ENCODE data around the gene GAPVD1.

Gene GAPVD1

DNA sequence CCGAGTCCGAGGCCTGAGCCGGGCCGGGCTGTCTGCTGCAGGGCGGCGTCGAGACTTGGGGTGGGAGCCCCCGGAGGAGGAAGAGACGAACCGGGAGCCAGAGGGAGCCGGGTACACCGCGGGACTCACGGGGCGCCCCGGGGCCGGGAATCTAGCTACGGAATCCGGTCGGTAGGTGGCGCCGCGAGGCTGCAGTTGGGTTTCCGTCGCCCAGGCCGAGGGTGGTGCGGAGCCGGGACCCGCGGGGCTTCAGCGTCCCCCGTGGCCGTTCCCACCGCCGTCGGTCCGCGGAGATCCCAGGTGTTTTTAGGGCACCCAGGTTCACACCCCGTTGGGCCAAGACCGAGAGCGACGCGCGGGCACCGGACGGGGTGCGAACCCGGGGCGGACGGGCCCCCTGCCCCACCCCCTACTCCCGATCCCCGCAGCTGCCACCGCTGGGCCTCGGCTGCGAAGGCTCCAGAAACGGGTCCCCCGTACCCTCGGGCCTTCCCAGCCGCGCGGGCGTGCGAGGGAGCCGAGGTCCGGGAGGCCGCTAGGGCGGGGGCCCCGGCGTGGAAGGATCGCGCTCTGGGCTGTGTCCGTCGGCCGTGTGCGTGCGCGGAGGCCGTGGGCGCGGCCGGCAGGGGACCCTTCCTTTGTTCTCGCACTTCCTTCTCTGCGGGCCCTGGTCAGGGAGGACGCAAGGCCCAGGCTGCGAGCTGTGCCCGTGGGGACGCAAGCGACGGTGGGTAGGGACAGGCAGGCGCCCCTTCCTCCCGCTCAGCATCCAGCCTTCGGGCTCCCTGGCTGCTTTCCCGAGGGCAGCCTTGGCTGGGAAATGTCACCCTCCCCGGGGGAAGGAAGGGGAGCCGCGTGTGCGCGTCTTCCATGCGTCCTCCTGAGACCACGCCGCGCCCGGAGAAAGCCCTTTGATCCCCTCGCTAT is 146.6 kb downstream of the GAPVD1 start:
- H3K36me3 ChIP-seq = no peaks in the 10 kb centered on the region
- peaks cover 9 to 13% of the 10 kb centered on the region in 2 experiments for H3K4me1 ChIP-seq (ENCODE audit: control insufficient read depth in 1 of 2, insufficient read depth in 1 of 2, low read depth in 1 of 2, low read length in 1 of 2)
- H3K9me3 ChIP-seq = no peaks in the 10 kb centered on the region
- TF ChIP-seq, protein P1, sequence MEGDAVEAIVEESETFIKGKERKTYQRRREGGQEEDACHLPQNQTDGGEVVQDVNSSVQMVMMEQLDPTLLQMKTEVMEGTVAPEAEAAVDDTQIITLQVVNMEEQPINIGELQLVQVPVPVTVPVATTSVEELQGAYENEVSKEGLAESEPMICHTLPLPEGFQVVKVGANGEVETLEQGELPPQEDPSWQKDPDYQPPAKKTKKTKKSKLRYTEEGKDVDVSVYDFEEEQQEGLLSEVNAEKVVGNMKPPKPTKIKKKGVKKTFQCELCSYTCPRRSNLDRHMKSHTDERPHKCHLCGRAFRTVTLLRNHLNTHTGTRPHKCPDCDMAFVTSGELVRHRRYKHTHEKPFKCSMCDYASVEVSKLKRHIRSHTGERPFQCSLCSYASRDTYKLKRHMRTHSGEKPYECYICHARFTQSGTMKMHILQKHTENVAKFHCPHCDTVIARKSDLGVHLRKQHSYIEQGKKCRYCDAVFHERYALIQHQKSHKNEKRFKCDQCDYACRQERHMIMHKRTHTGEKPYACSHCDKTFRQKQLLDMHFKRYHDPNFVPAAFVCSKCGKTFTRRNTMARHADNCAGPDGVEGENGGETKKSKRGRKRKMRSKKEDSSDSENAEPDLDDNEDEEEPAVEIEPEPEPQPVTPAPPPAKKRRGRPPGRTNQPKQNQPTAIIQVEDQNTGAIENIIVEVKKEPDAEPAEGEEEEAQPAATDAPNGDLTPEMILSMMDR (IDR thresholded peaks at IDR 0.05) = peak; percentile 44
- no peak overlapping the region for H3K27ac ChIP-seq
- H3K27me3 ChIP-seq = peaks cover 52% of the 10 kb centered on the region
- H3K4me3 ChIP-seq (ENCODE audit: low read depth in 1 of 2, low read length in 1 of 2) = peak overlapping the region; percentile 57 to 62

DNA sequence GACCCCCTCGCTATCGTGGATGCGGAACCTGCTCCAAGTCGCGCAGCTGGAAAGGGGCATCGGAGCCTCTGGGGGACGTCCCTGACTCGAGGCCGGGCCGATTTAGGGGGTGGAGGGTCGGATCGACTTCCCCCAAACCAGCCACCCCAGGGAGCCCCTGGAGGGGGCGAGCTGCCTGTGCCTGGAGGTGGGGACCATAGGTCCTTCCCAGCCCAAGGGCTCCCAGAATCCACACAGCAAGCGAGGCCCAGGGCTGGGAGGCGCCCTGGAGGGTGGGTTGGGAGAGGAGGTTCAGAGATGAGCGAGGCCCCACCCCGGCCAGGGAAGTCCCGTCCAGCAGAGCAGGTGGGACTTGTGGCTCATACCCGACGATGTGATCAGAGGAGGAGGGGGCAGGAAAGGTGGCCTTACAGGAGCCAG is 147.6 kb downstream of the GAPVD1 start:
- Histone ChIP-seq H3K4me3 (ENCODE audit: low read depth in 1 of 2, low read length in 1 of 2) (no peak overlapping the region), H3K4me1 (ENCODE audit: control insufficient read depth in 1 of 2, insufficient read depth in 1 of 2, low read depth in 1 of 2, low read length in 1 of 2) (peaks cover 9 to 13% of the 10 kb centered on the region in 2 experiments), H3K36me3 (no peaks in the 10 kb centered on the region), H3K27ac (no peak overlapping the region), H3K27me3 (peaks cover 52% of the 10 kb centered on the region), H3K9me3 (no peaks in the 10 kb centered on the region)
- TF ChIP-seq, protein P1 (IDR thresholded peaks at IDR 0.05) = no peak

DNA sequence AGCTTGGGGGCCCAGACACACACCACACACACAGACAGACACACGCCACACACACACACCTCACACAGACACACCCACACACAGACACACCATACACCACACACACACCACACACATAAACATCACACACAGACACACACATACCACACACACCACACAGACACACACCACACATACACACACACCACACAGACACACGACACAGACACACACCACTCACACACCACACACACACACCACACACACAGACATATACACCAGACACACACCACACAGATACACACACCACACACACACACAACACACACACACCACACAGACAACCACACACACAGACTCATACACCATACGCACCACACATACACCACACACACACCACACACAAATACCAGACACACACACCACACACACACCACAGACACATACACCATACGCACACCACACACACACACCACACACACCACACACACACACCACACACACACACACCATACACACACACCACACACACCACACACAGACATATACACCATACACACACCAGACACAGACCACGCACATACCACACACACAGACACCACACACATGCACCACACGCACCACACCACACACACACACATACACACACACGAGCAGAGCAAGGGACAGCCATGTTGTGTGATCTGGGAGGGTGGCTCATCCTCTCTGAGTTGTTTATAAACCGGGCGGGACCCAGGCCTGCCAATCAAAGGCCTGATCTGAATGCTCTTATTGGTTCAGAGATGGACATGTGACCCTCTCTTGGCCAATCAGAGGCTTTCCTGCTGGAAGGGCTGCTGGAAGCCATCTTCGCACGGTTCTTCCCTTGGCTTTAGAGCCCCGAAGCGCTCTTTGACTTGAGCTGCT is 148.3 kb downstream of the GAPVD1 start:
- no peaks in the 10 kb centered on the region for H3K9me3 ChIP-seq
- no peaks in the 10 kb centered on the region for H3K36me3 ChIP-seq
- peak overlapping the region in 1 of 2 experiments; percentile 38 for H3K4me3 ChIP-seq (ENCODE audit: low read depth in 1 of 2, low read length in 1 of 2)
- TF ChIP-seq, protein P1 (IDR thresholded peaks at IDR 0.05) = no peak
- H3K27me3 ChIP-seq = peaks cover 52% of the 10 kb centered on the region
- H3K4me1 ChIP-seq (ENCODE audit: control insufficient read depth in 1 of 2, insufficient read depth in 1 of 2, low read depth in 1 of 2, low read length in 1 of 2) = peaks cover 9 to 13% of the 10 kb centered on the region in 2 experiments
- no peak overlapping the region for H3K27ac ChIP-seq

DNA sequence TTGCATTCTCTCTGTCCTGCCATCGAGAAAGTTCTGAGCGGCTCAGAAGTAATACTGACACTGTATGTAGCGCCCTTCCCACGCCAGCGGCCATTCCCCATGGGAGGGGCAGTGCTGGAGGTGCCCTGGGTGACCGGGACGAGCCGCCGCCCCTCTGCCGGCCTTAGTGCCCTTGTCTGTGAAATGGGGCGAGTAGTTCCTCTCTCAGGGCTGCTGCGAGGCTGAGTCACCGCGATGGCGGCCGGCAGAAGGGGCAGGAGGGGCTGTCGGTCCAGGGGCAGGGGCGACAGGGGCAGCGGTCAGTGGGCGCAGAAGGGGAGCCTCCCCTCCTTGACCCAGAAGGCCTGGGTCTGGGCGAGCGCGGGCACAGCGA is 148.9 kb downstream of the GAPVD1 start:
- peaks cover 52% of the 10 kb centered on the region for H3K27me3 ChIP-seq
- no peaks in the 10 kb centered on the region for H3K9me3 ChIP-seq
- peaks cover 9 to 13% of the 10 kb centered on the region in 2 experiments for H3K4me1 ChIP-seq (ENCODE audit: control insufficient read depth in 1 of 2, insufficient read depth in 1 of 2, low read depth in 1 of 2, low read length in 1 of 2)
- H3K4me3 ChIP-seq (ENCODE audit: low read depth in 1 of 2, low read length in 1 of 2) = peak overlapping the region in 1 of 2 experiments; percentile 38
- TF ChIP-seq, protein P1 (IDR thresholded peaks at IDR 0.05) = no peak
- H3K27ac ChIP-seq = no peak overlapping the region
- no peaks in the 10 kb centered on the region for H3K36me3 ChIP-seq

DNA sequence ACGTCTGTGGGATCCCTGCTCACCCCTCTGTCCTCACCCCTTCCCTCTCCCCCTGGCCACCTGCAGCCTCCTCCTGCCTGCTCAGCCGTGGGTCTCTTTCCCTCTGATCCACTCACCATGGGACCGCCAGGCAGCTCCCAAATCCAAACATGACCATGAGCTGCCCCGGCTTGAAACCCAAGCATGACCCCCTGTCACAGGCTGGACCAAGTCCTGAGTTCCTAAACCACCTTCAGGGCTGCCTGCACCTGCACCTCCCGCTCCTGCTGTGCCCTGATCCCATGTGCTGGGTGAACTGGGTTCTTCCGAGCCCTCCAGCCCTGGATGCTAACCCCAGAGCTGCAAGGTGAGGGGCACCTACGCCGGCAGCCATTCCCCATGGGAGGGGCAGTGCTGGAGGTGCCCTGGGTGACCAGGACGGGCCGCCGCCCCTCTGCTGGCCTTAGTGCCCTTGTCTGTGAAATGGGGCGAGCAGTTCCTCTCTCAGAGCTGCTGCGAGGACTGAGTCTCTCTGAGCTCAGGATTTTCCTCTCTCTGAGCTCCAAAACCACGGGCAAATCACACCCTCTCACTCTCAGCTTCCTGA is 149.6 kb downstream of the GAPVD1 start:
- H3K36me3 ChIP-seq = no peaks in the 10 kb centered on the region
- H3K27ac ChIP-seq = no peak overlapping the region
- H3K4me1 ChIP-seq (ENCODE audit: control insufficient read depth in 1 of 2, insufficient read depth in 1 of 2, low read depth in 1 of 2, low read length in 1 of 2) = peaks cover 9 to 13% of the 10 kb centered on the region in 2 experiments
- TF ChIP-seq, protein P1 (IDR thresholded peaks at IDR 0.05) = no peak
- no peaks in the 10 kb centered on the region for H3K9me3 ChIP-seq
- peak overlapping the region in 1 of 2 experiments; percentile 38 for H3K4me3 ChIP-seq (ENCODE audit: low read depth in 1 of 2, low read length in 1 of 2)
- H3K27me3 ChIP-seq = peaks cover 52% of the 10 kb centered on the region

Measured in neutrophil (primary cell).